Ishikawa (cell line): ENCODE measurements around the gene FOXE3.
A peak's percentile ranks its signal among the peaks of the same experiment; 100 is the strongest.

ENCODE experiments used
- CEBPB ChIP-seq: IDR thresholded peaks from 2 replicates; pipeline ENCODE4 v1.6.1; 2012
- CREB1 ChIP-seq: IDR thresholded peaks from 2 replicates; pipeline ENCODE4 v1.6.1; 2012; ENCODE audit warnings: low read depth
- EGR1 ChIP-seq: IDR thresholded peaks from 2 replicates; pipeline ENCODE4 v1.6.1; 2012
- EP300 ChIP-seq: IDR thresholded peaks from 2 replicates; pipeline ENCODE4 v1.6.1; 2012; ENCODE audit warnings: borderline replicate concordance
- FOXM1 ChIP-seq: IDR thresholded peaks from 2 replicates; pipeline ENCODE4 v1.6.1; 2012; ENCODE audit warnings: low read depth, borderline replicate concordance
- MAX ChIP-seq: IDR thresholded peaks from 2 replicates; pipeline ENCODE4 v1.6.1; 2012
- NFIC ChIP-seq: IDR thresholded peaks from 2 replicates; pipeline ENCODE4 v1.6.1; 2012
- RAD21 ChIP-seq: IDR thresholded peaks from 2 replicates; pipeline ENCODE4 v1.6.1; 2012; ENCODE audit warnings: low read depth
- REST ChIP-seq: IDR thresholded peaks from 2 replicates; pipeline ENCODE4 v1.6.1; 2012; ENCODE audit warnings: low read depth, mild to moderate bottlenecking
- TAF1 ChIP-seq: IDR thresholded peaks from 2 replicates; pipeline ENCODE4 v1.6.1; 2012; ENCODE audit warnings: low read depth, mild to moderate bottlenecking
- TCF12 ChIP-seq: IDR thresholded peaks from 2 replicates; pipeline ENCODE4 v1.6.1; 2012; ENCODE audit warnings: low read depth
- TEAD4 ChIP-seq: IDR thresholded peaks from 2 replicates; pipeline ENCODE4 v1.6.1; 2012
- USF1 ChIP-seq: IDR thresholded peaks from 2 replicates; pipeline ENCODE4 v1.6.1; 2012
- YY1 ChIP-seq: IDR thresholded peaks from 2 replicates; pipeline ENCODE4 v1.6.1; 2012; ENCODE audit warnings: low read depth
- ZBTB7A ChIP-seq: IDR thresholded peaks from 2 replicates; pipeline ENCODE4 v1.6.1; 2012; ENCODE audit warnings: low read depth

FOXE3 gene

GRCh38 chr1:47432071-47433036, 16.3 kb downstream of the FOXE3 start:
- TF ChIP-seq YY1 (0 out of 2 replicates have a peak, but pooled peaks have one; percentile 16), CREB1 (no peak), RAD21 (peak; percentile 76)

GRCh38 chr1:47433037-47433421, 16.9 kb downstream of the FOXE3 start:
- TF ChIP-seq YY1 = no peak
- no peak for TF ChIP-seq RAD21
- TF ChIP-seq TAF1 = no peak
- TF ChIP-seq ZBTB7A = no peak
- TF ChIP-seq FOXM1 = no peak
- TF ChIP-seq CREB1 = no peak

GRCh38 chr1:47433477-47434050, 17.5 kb downstream of the FOXE3 start:
- no peak for TF ChIP-seq MAX
- TF ChIP-seq CEBPB = no peak
- TF ChIP-seq EP300 = no peak
- no peak for TF ChIP-seq RAD21
- no peak for TF ChIP-seq EGR1
- no peak for TF ChIP-seq TCF12
- TF ChIP-seq REST = no peak
- TF ChIP-seq ZBTB7A = no peak
- TF ChIP-seq TEAD4 = no peak

- TF ChIP-seq TCF12 = no peak
- no peak for TF ChIP-seq YY1
- TF ChIP-seq CEBPB = no peak
- TF ChIP-seq RAD21 = no peak
- no peak for TF ChIP-seq TEAD4
- no peak for TF ChIP-seq EP300
- no peak for TF ChIP-seq ZBTB7A
- TF ChIP-seq FOXM1 = no peak
- no peak for TF ChIP-seq TAF1
- no peak for TF ChIP-seq REST
- no peak for TF ChIP-seq USF1
- TF ChIP-seq CREB1 = no peak
- no peak for TF ChIP-seq NFIC
- no peak for TF ChIP-seq MAX
- TF ChIP-seq EGR1 = no peak
These were observed 18.2 kb downstream of the FOXE3 start for GRCh38 chr1:47434051-47434842.

GRCh38 chr1:47435506-47436303, 19.6 kb downstream of the FOXE3 start:
- TF ChIP-seq YY1 (no peak), CREB1 (no peak), ZBTB7A (no peak), USF1 (no peak), TAF1 (no peak), EGR1 (no peak), FOXM1 (no peak), TEAD4 (no peak), TCF12 (no peak), CEBPB (no peak), EP300 (no peak), REST (no peak), NFIC (no peak), MAX (no peak)
